HEK293 (cell line): ENCODE measurements around the gene DYNC2I2.

Experiments used
- CTCF ChIA-PET: fragments of 350-600 bp; formaldehyde crosslinking; extraction: SDS; loops from one replicate; lab custom pipeline; 2021; ENCODE audit warnings: antibody characterized with exemption; lab: Yijun Ruan, JAX
- POLR2A ChIA-PET: fragments of 300-600 bp; formaldehyde crosslinking; extraction: SDS; loops from one replicate; lab custom pipeline; 2020; ENCODE audit warnings: antibody characterized with exemption, inconsistent platforms; lab: Yijun Ruan, JAX
- H3K27ac ChIP-seq: fragments of 200-500 bp; sonication (Bioruptor generic); 2 replicates; pipeline ENCODE4 v1.5.1; 2014; ENCODE audit warnings: low read depth, low read length, control low read depth, inconsistent platforms; ENCODE audit errors: extremely low read depth
- H3K36me3 ChIP-seq, 2 experiments: fragments of 200-500 bp in 1 of 2; sonication (Bioruptor generic) in 1 of 2; 1 replicate in 1 of 2; 2 replicates in 1 of 2; pipeline ENCODE4 v1.5.1; 2014 to 2017; ENCODE audit warnings: inconsistent platforms in 2 of 2, low read length in 2 of 2; ENCODE audit not compliant: control insufficient read depth in 2 of 2, insufficient read depth in 1 of 2
- H3K4me1 ChIP-seq: fragments of 200-500 bp; sonication (Bioruptor generic); 2 replicates; pipeline ENCODE4 v1.5.1; 2014; ENCODE audit warnings: mild to moderate bottlenecking, low read length, inconsistent platforms; ENCODE audit not compliant: control insufficient read depth, insufficient read depth
- H3K4me3 ChIP-seq: 2 replicates; pipeline ENCODE4 v1.5.1; 2011; ENCODE audit warnings: low read depth, mild to moderate bottlenecking, control low read depth, low read length, moderate library complexity
- H3K9me3 ChIP-seq: fragments of 200-500 bp; sonication (Bioruptor generic); 2 replicates; pipeline ENCODE4 v1.5.1; 2014; ENCODE audit warnings: low read depth, low read length, inconsistent platforms; ENCODE audit not compliant: control insufficient read depth, insufficient read depth
- CTCF ChIP-seq: fragments of 450-650 bp; formaldehyde crosslinking; IDR thresholded peaks from 2 replicates; pipeline ENCODE4 v1.5.1; 2016; ENCODE audit warnings: missing biosample characterization, missing genetic modification characterization
- GLI2 ChIP-seq: fragments of 450-650 bp; formaldehyde crosslinking; IDR thresholded peaks from 2 replicates; pipeline ENCODE4; 2017; ENCODE audit warnings: missing biosample characterization, missing genetic modification characterization, low read depth, borderline replicate concordance
- KLF9 ChIP-seq: fragments of 450-650 bp; formaldehyde crosslinking; IDR thresholded peaks from 2 replicates; pipeline ENCODE4 v1.5.1; 2016; ENCODE audit warnings: missing biosample characterization, missing genetic modification characterization, low read depth
- OVOL3 ChIP-seq: fragments of 450-650 bp; formaldehyde crosslinking; IDR thresholded peaks from 2 replicates; pipeline ENCODE4 v1.5.1; 2016; ENCODE audit warnings: missing biosample characterization, missing genetic modification characterization
- YY2 ChIP-seq: fragments of 450-650 bp; formaldehyde crosslinking; IDR thresholded peaks from 2 replicates; pipeline ENCODE4 v1.5.1; 2016; ENCODE audit warnings: missing biosample characterization, missing genetic modification characterization
- ZBTB48 ChIP-seq: fragments of 450-650 bp; formaldehyde crosslinking; IDR thresholded peaks from 2 replicates; pipeline ENCODE4 v1.5.1; 2016; ENCODE audit warnings: missing biosample characterization, missing genetic modification characterization
- ZBTB49 ChIP-seq: fragments of 450-650 bp; formaldehyde crosslinking; IDR thresholded peaks from 2 replicates; pipeline ENCODE4 v1.5.1; 2016; ENCODE audit warnings: missing biosample characterization, missing genetic modification characterization, low read depth
- ZBTB7A ChIP-seq: fragments of 450-650 bp; formaldehyde crosslinking; IDR thresholded peaks from 2 replicates; pipeline ENCODE4 v1.5.1; 2016; ENCODE audit warnings: low read depth, missing biosample characterization, missing genetic modification characterization
- ZFP3 ChIP-seq: fragments of 450-650 bp; formaldehyde crosslinking; IDR thresholded peaks from 2 replicates; pipeline ENCODE4 v1.5.1; 2016; ENCODE audit warnings: low read depth, missing biosample characterization, missing genetic modification characterization
- ZNF10 ChIP-seq: fragments of 450-650 bp; formaldehyde crosslinking; IDR thresholded peaks from 2 replicates; pipeline ENCODE4 v1.5.1; 2017; ENCODE audit warnings: missing biosample characterization, missing genetic modification characterization
- ZNF146 ChIP-seq: fragments of 450-650 bp; formaldehyde crosslinking; IDR thresholded peaks from 2 replicates; pipeline ENCODE4 v1.5.1; 2016; ENCODE audit warnings: missing biosample characterization, missing genetic modification characterization
- ZNF324 ChIP-seq: fragments of 450-650 bp; formaldehyde crosslinking; IDR thresholded peaks from 2 replicates; pipeline ENCODE4 v1.5.1; 2016; ENCODE audit warnings: missing biosample characterization, missing genetic modification characterization
- ZNF391 ChIP-seq: fragments of 450-650 bp; formaldehyde crosslinking; IDR thresholded peaks from 2 replicates; pipeline ENCODE4 v1.5.1; 2016; ENCODE audit warnings: low read depth, missing biosample characterization, missing genetic modification characterization, borderline replicate concordance
- ZNF398 ChIP-seq: fragments of 450-650 bp; formaldehyde crosslinking; IDR thresholded peaks from 2 replicates; pipeline ENCODE4 v1.5.1; 2017; ENCODE audit warnings: missing biosample characterization, missing genetic modification characterization
- ZNF692 ChIP-seq: fragments of 450-650 bp; formaldehyde crosslinking; IDR thresholded peaks from 2 replicates; pipeline ENCODE4 v1.5.1; 2016; ENCODE audit warnings: missing biosample characterization, missing genetic modification characterization
- ZSCAN30 ChIP-seq: fragments of 450-650 bp; IDR thresholded peaks from 2 replicates; pipeline ENCODE4 v1.5.1; 2018; ENCODE audit warnings: missing biosample characterization, mild to moderate bottlenecking, missing genetic modification characterization, moderate library complexity
- TF ChIP-seq, protein P1 (sequence below): fragments of 450-650 bp; formaldehyde crosslinking; IDR thresholded peaks from 2 replicates; pipeline ENCODE4 v1.5.1; 2016; ENCODE audit warnings: missing biosample characterization, missing genetic modification characterization
- TF ChIP-seq, protein P2 (sequence below): fragments of 450-650 bp; formaldehyde crosslinking; IDR thresholded peaks from 2 replicates; pipeline ENCODE4 v1.5.1; 2016; ENCODE audit warnings: missing biosample characterization, missing genetic modification characterization

DYNC2I2 gene

GRCh38 chr9:128654481-128654880, 2.2 kb downstream of the DYNC2I2 start (continued):
- TF ChIP-seq ZNF692, result no peak
- no peak for TF ChIP-seq YY2 (tag by site-specific recombination)
- TF ChIP-seq ZBTB48 (tag by site-specific recombination), result peak; percentile 35; the same call in 1 of the 2 replicates
- TF ChIP-seq ZNF391 (tag by site-specific recombination), result no peak

DNA sequence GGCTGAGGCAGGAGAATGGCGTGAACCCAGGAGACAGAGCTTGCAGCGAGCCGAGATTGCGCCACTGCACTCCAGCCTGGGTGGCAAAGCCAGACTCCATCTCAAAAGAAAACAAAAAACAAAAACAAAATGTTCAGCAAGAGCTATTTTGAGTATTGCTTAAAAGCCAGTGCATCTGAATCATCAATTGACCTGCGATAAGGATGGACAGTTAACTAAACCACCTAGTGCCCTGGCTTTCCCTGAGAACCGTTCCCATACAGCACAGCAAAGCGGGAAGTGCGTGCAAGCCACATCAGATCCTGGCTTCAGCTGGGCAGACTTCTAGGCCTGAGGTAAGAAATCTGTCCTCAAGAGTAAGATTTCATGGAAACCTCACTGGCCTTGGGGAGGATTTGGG, 2.7 kb downstream of the DYNC2I2 start:
- Histone ChIP-seq H3K4me3 (no peak overlapping the region), H3K36me3 (peaks cover 0 to 18% of the 10 kb centered on the region in 2 experiments; a peak in 2 of 3 replicates), H3K9me3 (no peaks in the 10 kb centered on the region), H3K27ac (no peak overlapping the region), H3K4me1 (no peaks in the 10 kb centered on the region)
- no peak for TF ChIP-seq OVOL3 (tag by site-specific recombination)
- no peak for TF ChIP-seq ZFP3 (tag by site-specific recombination)
- no peak for TF ChIP-seq ZNF10 (tag by site-specific recombination)
- no peak for TF ChIP-seq CTCF (tag by site-specific recombination)
- no peak for TF ChIP-seq ZBTB7A (tag by site-specific recombination)
- no peak for TF ChIP-seq ZNF146
- ChIA-PET CTCF (interaction anchor here (0.6 to 0.8 kb wide), 3 partner anchors 18 to 843 kb away, joined by 3 to 6 read pairs (median 4); no protein-coding TSS in a partner anchor), POLR2A (no interaction called here)

DNA sequence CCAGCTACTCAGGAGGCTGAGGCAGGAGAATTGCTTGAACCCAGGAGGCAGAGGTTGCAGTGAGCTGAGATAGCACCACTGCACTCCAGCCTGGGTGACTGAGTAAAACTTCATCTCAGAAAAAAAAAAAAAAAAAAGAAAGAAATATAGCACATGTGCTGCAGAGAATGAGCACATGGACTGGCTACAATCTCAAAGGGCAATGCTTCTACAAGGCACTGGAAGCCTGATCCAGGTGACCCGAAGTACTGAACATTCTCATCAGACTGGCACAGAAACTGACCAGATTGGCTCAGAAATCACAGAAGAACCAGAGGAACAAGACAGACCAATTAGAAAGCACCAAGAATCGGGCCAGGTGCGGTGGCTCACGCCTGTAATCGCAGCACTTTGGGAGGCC, 4.8 kb downstream of the DYNC2I2 start:
- H3K36me3 ChIP-seq, result peaks cover 0 to 23% of the 10 kb centered on the region in 2 experiments; a peak in 2 of 3 replicates
- CTCF ChIA-PET, result no interaction called here
- TF ChIP-seq, protein P1, sequence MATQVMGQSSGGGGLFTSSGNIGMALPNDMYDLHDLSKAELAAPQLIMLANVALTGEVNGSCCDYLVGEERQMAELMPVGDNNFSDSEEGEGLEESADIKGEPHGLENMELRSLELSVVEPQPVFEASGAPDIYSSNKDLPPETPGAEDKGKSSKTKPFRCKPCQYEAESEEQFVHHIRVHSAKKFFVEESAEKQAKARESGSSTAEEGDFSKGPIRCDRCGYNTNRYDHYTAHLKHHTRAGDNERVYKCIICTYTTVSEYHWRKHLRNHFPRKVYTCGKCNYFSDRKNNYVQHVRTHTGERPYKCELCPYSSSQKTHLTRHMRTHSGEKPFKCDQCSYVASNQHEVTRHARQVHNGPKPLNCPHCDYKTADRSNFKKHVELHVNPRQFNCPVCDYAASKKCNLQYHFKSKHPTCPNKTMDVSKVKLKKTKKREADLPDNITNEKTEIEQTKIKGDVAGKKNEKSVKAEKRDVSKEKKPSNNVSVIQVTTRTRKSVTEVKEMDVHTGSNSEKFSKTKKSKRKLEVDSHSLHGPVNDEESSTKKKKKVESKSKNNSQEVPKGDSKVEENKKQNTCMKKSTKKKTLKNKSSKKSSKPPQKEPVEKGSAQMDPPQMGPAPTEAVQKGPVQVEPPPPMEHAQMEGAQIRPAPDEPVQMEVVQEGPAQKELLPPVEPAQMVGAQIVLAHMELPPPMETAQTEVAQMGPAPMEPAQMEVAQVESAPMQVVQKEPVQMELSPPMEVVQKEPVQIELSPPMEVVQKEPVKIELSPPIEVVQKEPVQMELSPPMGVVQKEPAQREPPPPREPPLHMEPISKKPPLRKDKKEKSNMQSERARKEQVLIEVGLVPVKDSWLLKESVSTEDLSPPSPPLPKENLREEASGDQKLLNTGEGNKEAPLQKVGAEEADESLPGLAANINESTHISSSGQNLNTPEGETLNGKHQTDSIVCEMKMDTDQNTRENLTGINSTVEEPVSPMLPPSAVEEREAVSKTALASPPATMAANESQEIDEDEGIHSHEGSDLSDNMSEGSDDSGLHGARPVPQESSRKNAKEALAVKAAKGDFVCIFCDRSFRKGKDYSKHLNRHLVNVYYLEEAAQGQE (tag by site-specific recombination), result no peak
- no peak for TF ChIP-seq ZNF398 (tag by site-specific recombination)
- TF ChIP-seq ZNF324 (tag by site-specific recombination), result no peak
- no peak for TF ChIP-seq KLF9
- TF ChIP-seq, protein P2, sequence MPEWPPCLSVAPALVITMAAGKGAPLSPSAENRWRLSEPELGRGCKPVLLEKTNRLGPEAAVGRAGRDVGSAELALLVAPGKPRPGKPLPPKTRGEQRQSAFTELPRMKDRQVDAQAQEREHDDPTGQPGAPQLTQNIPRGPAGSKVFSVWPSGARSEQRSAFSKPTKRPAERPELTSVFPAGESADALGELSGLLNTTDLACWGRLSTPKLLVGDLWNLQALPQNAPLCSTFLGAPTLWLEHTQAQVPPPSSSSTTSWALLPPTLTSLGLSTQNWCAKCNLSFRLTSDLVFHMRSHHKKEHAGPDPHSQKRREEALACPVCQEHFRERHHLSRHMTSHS, result no peak
- no peak for TF ChIP-seq GLI2 (tag by site-specific recombination)
- no peak for TF ChIP-seq ZBTB49
- no peak for TF ChIP-seq ZSCAN30 (tag by site-specific recombination)

More for the DNA sequence above, 4.8 kb downstream of the DYNC2I2 start:
- POLR2A ChIA-PET, result interaction anchor here (0.7 to 1.2 kb wide), 3 partner anchors 32 to 71 kb away, joined by 3 to 5 read pairs (median 3); no protein-coding TSS in a partner anchor
- Histone ChIP-seq H3K4me1 (no peaks in the 10 kb centered on the region), H3K4me3 (no peak overlapping the region), H3K27ac (no peak overlapping the region), H3K9me3 (no peaks in the 10 kb centered on the region)
